HG03558 (cell line): ENCODE measurements around the gene MBTPS1.

Source experiments
- ATAC-seq: cut with Tn5 transposase; IDR thresholded peaks from one replicate; pipeline ENCODE4 v1.9.1; 2021; ENCODE audit warnings: moderate number of reproducible peaks; ENCODE audit not compliant: unreplicated experiment; ENCODE audit errors: extremely low read depth

The MBTPS1 gene

DNA sequence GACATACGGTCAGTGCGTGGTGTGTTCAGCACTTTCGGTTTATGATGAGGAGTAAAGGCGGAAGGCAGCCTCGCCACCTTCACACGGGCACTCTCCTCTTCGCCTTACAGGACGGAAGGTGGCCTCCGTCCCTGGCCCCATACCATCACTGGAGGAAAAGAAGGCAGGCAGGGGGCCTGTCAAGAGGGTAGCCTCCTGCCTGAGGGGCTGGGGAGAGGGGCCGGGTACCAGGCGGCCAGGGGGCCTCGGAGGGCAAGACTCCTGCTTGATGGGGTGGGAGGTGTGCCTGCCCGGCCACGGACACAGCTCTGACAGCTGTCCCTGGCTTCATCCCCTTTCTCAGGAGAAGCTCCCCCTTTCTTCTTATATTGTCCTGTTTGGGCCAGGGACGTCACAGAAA, 58.5 kb downstream of the MBTPS1 start:
- ATAC-seq = no peak

DNA sequence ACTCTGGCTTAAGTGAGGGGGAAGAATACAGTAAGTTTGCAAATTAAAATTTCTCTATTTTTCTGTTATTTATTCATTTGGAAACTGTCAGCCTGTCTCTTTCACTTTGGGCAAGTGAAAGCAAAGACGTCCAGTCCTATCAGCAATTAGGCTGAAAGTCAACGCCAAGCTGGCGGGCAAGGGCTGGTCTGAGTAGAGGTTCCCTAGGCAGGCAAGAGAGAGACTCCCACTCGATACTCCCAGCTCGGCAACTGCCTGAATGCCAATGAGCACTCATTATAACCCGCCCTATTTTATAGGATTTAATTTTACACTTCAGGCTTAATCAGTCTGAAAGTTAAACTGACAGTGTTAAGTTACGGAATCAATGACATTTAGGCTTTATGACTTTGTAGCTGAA, 59.8 kb downstream of the MBTPS1 start:
- no peak for ATAC-seq

DNA sequence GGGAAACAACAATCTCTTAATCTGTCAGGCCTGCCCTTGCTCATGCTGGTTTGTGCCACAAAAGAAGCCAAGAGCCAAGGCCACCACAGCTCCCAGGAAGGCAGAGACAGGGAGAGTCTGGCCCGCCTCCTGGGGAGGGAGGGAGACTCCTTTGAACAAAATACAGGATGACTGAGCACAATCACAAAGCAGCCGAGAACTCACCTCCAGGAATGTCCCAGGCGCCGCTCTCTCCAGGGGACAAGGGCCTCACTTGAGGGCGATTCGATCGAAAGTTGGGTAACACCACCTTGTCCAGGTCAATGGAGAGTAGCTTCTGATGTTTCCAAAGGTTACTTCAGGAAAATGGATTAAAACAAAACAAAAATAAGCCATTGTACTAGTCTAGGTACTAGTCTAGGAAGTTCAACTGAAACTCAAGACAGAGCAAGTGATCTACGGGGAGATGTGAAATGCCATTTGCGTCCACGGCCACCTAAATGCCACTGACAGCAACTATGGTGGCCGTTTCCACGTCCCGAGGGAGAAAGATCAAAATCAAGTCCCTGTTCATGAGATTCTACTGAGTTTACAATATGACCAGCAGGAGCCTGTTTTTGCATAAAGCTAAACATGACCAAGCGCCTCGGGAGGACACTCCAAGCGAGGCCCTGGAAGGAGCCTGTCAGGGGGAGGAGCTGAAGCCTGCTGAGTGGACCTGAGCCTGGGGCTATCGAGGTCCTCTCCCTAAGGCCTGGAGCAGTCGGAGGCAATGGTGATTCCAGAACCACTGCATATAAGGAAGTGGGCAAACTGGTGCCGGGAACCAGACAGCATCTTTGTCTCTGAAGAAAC, 60.7 kb downstream of the MBTPS1 start:
- ATAC-seq = no peak

DNA sequence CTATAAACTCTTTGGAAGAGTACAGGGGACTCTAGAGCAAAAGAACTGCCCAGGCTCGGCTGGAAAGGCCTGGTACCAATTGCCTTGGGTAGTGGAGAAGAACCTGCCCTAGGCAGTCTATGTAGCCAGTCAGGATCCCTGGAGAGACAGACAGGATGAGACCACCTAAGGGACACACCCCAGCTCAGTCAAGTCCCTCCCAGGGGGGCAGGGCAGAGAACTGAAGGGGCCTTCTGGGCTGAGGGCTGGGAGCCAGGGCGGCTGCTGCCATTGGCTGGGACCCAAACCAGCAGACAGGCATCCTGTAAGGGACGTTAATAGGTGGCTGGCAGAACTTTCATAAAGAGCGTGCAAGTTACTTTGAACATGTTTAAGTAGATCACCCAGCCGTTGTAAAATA, 61.4 kb downstream of the MBTPS1 start:
- ATAC-seq = no peak

DNA sequence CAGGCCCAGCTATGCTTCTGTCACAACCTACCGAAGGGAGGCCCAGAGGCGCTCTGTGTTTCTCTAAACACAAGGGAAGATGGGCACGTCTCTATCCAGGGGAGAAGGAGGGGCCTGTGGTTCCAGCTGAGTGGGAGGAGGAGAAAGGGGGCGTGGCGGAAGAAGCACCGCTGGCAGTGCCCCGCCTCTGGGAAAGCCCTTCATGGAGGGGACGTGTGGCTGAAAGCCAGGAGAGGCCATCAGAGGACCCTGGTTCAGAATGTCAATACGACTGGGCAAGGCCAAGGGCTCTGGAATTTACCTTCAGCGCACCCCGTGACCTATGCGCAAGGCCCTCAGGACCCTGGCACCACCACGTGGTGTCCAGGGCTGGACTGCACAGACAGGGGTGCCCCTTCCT, 61.8 kb downstream of the MBTPS1 start:
- ATAC-seq = no peak

DNA sequence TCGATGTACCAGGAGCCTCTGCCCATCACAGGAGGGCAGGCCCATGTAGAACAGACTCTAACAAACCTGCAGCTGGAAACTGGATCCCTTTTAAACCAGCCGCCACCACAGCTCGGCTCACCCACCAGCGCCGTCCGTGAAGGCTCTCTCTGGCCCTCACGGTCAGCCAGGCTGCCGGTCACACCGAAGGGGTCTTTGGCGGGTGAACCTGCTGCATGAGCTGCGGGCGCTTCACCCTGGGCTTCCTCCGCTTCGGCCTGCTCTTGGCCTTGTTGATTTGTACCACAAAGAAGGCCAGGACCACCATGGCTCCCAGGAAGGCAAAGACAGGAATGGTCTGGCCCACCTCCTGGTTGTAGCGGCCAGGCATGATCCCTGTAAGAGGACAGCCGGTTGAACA, 62.5 kb downstream of the MBTPS1 start:
- ATAC-seq = no peak

DNA sequence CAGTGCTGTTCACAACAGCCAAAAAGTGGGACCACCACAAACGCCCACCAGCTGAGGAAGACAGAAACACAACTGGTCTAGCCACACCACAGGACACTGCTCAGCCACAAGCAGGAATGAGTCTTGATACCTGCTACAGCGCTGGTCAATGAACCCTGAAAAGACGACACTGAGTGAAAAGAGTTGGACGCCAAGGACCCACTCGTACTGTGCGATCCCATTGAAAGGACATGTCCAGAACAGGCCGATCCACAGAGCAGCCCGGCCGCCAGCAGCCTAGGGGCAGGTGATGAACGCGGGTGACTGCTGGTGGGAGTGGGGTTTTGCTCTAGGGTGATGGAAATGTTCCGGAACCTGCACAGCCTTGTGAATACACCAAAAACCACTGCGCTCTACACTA, 63.5 kb downstream of the MBTPS1 start:
- ATAC-seq = no peak

DNA sequence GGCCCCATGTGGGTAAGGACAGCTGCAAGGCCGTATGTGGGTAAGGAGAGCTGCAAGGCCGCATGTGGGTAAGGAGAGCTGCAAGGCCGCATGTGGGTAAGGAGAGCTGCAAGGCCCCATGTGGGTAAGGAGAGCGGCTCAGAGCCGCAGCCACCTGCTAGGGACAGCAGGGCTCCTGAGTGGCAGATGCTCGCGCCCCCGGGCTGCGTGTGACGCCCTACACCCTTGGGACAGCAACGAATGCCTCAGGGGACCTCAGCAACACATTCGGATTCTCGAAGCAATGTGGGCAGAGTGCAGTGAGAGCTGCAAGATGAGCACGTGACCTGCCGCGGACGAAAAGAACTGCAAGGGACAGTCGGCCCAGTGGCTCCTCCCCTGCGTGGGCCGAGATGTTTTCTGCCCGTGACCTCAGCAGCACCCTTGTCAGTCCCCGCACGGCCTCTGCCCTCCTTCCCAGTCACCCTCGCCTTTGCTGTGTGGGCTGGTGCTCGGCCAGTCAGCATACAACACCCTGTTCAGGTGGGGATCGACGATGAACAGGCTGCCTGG, 64.6 kb downstream of the MBTPS1 start:
- no peak for ATAC-seq

DNA sequence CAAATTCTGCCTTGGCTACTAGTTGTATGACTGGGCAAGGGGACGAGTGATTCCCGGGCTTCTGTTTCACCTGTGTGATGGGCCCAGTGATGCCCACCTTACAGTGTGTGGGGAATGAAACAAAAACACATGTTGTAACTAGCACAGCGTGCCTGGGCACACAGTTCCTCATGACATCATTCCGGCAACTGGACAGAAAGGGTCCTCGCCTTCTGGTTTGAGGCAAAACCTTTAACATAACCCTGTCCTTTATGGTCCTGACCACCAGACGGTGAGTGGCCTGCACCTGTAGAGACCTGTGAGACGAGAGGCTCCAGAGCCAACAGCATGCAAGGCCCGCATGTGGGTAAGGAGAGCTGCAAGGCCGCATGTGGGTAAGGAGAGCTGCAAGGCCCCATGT, 66.4 kb downstream of the MBTPS1 start:
- ATAC-seq = no peak

DNA sequence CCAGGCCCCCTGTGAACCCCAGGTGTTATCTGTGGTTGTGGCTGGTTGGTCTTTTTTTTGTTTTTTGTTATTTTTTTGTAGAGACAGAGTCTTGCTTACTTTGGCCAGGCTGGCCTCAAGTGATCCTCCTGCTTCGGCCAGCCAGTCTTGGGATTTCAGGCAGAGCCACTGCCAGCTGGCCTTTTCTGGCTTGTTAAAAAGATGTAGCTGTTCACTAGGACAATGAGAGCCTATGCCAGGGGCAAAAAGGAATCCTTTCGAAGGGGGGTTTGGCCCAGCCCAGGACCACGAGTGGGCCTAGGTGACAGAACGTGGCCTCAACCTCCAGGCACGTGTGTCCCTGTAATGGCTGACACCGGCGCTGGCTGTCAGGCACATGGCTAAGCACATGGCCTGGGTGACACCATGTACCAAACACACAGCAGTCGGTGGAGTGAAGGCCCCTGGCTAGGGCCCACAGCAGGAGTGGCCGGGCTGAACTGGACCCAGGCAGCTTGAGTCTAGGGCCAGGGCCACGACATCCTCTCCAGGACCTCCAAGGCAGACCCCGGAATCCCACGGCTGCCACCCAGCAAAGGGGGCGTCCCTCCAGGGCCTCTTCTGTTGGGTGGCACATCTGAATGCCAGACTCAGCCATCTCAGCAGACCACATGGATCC, 67.2 kb downstream of the MBTPS1 start:
- ATAC-seq = no peak

DNA sequence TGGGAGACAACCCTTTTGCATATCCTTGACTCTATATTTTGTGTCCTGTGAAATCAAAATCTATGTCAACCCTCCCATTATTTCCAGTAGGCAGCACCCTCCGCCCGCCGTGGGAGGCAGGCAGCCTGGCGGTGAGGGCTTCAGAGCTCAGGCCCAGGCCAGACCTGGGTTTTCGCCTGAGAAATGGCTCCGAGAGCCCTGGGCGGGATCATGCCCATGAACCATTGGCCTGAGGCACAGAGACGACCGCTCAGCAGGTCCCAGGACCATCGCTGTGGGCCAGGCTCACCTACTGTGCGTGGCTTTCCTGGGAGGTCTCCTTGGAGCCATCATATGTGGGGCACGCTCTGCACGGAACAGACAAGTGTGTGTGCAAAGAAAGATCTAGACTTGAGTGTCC, 67.9 kb downstream of the MBTPS1 start:
- ATAC-seq = no peak

DNA sequence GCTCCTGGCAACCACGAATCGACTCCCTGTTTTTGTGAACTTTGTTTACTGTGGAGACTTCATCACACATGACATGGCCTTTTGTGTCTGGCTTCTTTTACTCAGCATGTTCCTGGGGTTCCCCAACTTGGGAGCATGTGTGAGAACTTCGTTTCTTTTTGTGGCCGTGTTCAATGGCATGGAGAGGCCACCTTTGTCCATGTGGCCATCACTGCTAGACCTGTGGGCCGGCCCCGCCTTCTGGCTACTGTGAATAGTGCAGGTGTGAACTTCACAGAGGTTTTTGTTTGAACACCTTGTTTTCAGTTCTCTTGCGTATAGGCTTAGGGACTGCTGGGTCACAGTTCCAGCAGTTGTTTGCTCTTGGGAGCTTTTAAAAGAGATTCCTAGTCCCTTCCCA, 68.5 kb downstream of the MBTPS1 start:
- no peak for ATAC-seq

DNA sequence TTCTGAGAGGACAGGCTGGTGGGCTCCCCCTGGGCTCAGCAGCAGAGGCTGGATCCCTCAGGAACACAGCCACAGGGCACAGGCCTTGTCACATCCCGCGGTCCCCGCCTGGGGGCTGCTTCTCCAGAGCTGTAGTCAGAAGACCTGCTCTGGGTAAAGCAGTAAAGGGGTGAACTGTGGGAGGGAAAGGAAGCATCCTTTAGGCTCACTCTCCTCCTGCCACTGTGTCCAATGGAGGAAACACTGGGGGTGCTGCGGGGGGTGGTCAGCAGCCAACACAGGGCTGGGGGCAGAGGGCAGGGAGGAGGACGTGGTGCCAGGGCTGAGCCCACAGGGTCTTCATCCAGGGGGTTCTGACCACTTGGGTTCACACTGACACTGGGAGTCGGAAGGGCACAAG, 69.1 kb downstream of the MBTPS1 start:
- no peak for ATAC-seq

DNA sequence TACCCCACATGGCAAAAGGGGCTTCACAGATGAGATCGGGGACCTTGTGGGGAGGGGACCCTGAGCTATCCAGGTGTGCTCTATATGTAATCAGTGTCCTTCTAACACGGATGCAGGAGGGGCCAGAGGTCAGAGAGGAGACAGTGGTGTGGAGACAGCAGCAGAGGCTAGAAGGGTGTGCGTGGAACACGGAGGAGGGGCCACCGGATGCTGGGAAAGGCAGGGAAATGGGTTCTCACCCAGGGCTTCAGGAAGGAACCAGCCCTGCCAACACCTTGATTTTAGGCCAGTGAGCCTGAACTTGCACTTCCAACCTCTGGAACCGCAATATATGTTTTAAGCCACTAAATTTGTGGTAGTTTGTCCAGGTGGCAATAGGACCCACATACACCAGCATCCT, 69.5 kb downstream of the MBTPS1 start:
- no peak for ATAC-seq

DNA sequence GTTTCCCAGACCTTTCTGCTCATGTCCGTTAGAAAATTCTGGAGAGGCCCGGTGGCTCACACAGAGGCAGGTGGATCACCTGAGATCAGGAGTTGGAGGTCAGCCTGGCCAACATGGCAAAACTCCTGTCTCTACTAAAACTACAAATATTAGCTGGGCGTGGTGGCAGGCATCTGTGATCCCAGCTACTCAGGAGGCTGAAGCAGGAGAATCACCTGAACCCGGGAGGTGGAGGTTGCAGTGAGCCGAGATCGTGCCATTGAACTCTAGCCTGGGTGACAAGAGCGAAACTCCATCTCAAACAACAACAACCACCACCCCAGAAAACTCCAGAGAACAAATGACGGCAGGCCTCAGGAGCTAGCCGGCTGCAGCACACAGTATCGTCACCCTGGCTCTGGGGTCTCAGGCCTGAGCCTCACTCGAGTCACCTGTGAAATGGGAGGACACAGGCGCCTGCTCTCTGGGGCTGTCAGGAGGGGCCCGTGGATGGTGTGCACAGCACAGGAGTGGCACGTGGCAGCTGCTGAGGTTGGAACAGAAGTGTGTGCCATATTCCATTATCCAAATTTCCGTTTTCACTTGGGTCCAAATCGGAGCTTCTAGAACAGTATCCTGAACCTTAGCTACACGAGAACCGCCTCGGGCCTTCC, 70.8 kb downstream of the MBTPS1 start:
- ATAC-seq = no peak

DNA sequence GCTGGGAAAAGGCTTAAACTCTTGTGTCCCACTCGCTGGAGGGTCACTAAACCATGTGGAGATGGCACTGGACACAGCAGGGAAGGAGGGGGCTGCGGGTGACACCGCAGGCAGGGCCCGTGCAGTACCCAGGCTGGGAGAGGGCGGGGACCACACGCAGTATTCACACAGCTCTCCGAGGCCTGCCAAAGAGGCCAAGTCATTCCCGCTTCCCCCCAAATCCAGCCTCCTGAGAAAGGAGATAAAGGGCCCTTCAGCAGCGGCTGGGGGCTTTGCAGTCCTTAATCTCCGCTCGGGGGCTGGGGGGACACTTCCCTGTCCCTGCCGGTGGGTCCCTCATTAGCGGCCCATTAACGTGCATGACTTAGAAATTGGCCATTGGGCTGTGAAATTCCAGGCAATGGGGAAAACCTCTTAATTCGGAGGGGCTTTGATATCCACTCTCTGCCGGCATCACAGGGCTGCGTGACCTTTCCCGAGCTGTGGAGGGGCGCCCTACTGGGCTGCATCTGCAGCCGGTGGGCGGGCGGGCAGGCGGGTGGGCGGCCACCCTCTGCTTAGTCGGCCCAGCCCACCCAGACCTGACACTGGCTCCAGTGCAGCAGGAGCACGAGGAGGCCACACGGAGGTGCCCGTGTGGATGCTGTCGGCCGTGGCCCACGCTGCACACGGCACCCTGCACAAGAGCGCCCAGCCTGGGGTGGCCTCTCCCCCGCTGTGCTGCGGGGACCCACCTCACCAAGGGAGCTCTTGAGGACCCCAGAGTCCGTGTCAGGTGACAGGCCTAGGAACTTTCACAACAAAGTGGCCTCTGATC, 71.5 kb downstream of the MBTPS1 start:
- no peak for ATAC-seq

DNA sequence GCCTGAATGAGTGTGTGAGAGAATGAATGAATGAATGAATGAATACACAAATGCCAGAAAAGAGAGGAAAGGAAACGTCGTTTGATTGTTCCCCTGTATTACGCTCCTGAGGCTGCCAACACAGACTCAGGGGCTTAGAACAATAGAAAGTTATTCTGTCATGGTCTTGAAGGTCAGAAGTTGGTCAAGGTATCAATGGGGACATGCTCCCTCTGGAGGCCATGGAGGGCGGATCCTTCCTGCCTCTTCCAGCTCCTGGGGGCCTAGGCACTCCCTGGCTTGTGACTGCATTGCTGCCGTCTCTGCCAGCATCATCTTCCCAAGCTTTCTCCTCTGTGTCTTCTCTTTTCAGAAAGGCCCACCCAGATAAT, 72.6 kb downstream of the MBTPS1 start:
- no peak for ATAC-seq

DNA sequence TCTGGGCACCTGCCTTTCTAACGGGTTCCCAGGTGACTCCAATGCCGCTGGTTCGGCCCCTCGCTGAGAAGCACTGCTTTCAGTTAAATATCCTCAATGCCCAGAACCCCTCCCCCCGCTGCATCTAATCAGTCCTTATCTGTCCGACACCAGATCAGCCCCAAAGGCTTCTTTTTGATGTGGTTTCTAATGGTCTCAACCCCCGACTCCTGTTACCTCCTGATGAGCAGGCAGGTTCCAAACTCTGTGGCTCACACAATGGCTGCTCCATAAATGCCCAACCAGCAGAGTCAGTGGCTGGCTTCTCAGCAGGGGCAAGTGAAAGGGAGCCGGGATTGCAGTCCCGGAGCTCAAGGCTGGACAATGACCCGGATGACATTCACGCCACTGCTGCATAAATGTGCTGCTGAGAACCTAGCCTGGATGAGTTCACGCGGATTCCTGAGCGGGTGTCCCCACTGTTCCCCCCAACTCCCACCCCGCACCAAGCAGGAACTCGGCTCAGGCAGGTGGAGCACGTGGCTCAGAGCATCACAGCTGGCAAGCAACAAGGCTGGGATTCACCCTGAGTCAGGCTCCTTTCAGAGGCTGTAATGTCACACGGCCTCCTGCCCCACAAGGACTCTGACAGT, 73.1 kb downstream of the MBTPS1 start:
- no peak for ATAC-seq

DNA sequence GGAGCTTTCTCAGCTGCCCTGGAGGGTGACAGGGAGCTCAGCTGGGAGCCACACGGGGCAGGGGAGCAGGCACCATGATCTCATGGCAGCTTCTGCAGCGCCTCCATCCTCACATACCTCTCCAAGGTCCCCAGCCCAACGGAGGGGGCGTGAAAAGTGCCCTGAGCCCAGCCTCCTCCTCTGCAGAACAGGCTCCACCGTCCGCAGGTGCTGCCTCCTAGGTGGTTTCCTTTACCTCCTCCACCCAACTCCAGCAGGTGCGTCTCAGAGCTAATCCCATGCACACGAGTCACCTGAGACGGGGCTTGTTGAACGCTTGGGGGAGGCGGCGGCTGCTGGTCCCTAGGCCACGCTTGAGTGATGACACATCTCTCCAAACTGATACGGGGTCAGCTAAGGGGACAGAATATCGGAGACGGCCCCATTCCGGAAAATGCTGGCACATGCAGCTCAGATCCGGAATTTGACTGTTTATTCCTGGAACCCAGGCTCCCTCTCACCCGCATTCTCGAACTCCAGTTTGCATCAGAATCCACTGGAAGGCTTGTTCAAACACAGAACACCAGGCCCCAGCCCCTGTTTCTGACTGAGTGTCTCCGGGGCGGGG, 73.8 kb downstream of the MBTPS1 start:
- no peak for ATAC-seq
